Upper lobe of right lung (tissue), 1 donor: ENCODE data around the gene EVX2. TPM values are rescaled to one million over a fixed set of nuclear protein-coding genes. Genes with fewer than 3 reads are reported as not detected.
A peak's percentile ranks its signal among the peaks of the same experiment; 100 is the strongest.

Experiments
- ATAC-seq: fragments of 200-7000 bp; cut with Tn5 transposase; one replicate; pipeline ENCODE4 v1.9.1; 2020; ENCODE audit warnings: mild to moderate bottlenecking, moderate library complexity
- DNase-seq: peaks from one replicate; pipeline ENCODE4 v3.0.0-alpha.2; 2020
- H3K27ac ChIP-seq: fragments of 200-600 bp; one replicate; pipeline ENCODE4 v1.8.0; 2022
- H3K27me3 ChIP-seq: fragments of 200-600 bp; one replicate; pipeline ENCODE4 v1.8.0; 2022; ENCODE audit warnings: mild to moderate bottlenecking
- H3K36me3 ChIP-seq: fragments of 200-600 bp; one replicate; pipeline ENCODE4 v1.8.0; 2022
- H3K4me1 ChIP-seq: fragments of 200-600 bp; one replicate; pipeline ENCODE4 v1.8.0; 2022
- H3K4me3 ChIP-seq: fragments of 200-600 bp; one replicate; pipeline ENCODE4 v1.8.0; 2022; ENCODE audit warnings: mild to moderate bottlenecking
- H3K9me3 ChIP-seq: fragments of 200-600 bp; one replicate; pipeline ENCODE4 v1.8.0; 2022
- intact Hi-C: fragments of 100-400 bp; cut with DNase I; formaldehyde crosslinking; loops from one replicate; pipeline ENCODE4 v1.11.0; 2022
- total RNA-seq: library from RNA; stranded (reverse); fragmentation: NEBNext Ultra II Directional; extraction: Animal tissue kit (Norgen Biotek cat#: 25700); gene quantifications from one replicate; pipeline ENCODE4 v1.2.1, GENCODE V29; 2021
- TF ChIP-seq, protein P1 (sequence below): fragments of 200-600 bp; IDR thresholded peaks from one replicate; pipeline ENCODE4 v1.8.0; 2022; ENCODE audit warnings: antibody characterized with exemption
- donor health status: DM: no; HTN: yes; CAD: no; lungs with severe emphysema.

The EVX2 gene
- total RNA-seq, 1 donor from 2014 or later = not detected

DNA sequence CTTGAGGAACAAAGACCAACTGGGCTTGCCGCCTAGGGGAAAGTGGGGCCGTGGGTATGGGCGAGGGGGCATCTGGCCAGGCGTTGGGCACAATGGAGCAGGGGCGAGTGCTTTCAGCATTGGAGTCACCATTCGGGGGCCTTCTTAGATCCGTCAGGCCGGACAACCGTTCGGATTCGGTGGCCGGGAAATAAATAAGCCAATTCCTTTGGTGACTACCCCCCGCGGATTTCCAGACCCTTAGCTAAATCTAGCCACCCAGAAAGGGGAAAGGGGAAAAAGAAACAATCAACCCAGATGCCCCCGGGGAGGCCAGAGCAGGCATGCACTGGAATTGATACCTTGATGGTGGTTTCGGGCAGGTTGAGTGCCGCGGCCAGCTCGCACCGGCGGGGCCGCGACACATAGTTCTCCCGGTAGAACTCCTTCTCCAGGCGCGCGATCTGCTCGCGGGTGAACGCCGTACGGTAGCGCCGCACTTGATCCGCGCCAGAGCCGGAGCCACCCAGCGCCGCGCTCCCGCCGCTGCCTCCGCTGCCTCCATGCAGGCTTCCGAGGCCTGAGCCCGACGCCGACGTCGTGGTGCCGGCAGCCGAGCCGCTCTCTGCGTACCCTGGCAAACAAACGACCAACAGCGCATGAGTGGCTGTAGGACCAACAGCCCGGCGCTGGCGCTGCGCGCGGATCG, 1.8 kb downstream of the EVX2 start:
- intact Hi-C loops = no loop called here

DNA sequence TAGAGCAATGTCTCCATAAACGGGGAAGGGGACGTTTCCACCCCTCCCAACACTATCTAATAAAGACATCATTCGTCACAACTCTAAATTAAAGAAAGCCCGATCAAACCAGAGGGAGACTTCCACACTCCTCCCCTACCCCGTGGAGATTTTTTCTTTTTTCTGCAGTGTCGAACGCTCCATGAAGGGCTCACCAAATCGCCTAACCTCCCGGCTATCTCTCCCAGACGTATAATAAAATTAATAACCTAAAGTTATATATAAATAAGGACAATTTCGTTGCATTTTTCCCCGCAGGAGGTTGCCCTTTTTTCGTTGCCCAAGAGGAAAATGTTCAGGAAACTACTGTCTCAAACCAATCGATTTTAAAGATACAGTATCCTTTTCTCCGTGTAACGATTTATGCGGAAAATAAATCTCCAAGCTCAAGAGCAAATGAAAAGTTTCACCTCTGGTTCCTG, 2.4 kb downstream of the EVX2 start:
- no peaks in the 10 kb centered on the region for H3K36me3 ChIP-seq
- no peak overlapping the region for H3K27ac ChIP-seq
- DNase-seq = no peak
- ATAC-seq = no peak
- TF ChIP-seq, protein P1, sequence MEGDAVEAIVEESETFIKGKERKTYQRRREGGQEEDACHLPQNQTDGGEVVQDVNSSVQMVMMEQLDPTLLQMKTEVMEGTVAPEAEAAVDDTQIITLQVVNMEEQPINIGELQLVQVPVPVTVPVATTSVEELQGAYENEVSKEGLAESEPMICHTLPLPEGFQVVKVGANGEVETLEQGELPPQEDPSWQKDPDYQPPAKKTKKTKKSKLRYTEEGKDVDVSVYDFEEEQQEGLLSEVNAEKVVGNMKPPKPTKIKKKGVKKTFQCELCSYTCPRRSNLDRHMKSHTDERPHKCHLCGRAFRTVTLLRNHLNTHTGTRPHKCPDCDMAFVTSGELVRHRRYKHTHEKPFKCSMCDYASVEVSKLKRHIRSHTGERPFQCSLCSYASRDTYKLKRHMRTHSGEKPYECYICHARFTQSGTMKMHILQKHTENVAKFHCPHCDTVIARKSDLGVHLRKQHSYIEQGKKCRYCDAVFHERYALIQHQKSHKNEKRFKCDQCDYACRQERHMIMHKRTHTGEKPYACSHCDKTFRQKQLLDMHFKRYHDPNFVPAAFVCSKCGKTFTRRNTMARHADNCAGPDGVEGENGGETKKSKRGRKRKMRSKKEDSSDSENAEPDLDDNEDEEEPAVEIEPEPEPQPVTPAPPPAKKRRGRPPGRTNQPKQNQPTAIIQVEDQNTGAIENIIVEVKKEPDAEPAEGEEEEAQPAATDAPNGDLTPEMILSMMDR = no peak
- H3K27me3 ChIP-seq = peaks cover 97% of the 10 kb centered on the region
- intact Hi-C loops = no loop called here
- H3K4me1 ChIP-seq = no peaks in the 10 kb centered on the region
- no peaks in the 10 kb centered on the region for H3K9me3 ChIP-seq
- no peak overlapping the region for H3K4me3 ChIP-seq

More for the DNA sequence above, 1.8 kb downstream of the EVX2 start:
- H3K27me3 ChIP-seq = peaks cover 97% of the 10 kb centered on the region
- no peak for ATAC-seq
- TF ChIP-seq, protein P1 = no peak
- H3K4me1 ChIP-seq = no peaks in the 10 kb centered on the region
- H3K4me3 ChIP-seq = no peak overlapping the region
- no peaks in the 10 kb centered on the region for H3K9me3 ChIP-seq
- H3K27ac ChIP-seq = no peak overlapping the region
- no peaks in the 10 kb centered on the region for H3K36me3 ChIP-seq
- DNase-seq = no peak

DNA sequence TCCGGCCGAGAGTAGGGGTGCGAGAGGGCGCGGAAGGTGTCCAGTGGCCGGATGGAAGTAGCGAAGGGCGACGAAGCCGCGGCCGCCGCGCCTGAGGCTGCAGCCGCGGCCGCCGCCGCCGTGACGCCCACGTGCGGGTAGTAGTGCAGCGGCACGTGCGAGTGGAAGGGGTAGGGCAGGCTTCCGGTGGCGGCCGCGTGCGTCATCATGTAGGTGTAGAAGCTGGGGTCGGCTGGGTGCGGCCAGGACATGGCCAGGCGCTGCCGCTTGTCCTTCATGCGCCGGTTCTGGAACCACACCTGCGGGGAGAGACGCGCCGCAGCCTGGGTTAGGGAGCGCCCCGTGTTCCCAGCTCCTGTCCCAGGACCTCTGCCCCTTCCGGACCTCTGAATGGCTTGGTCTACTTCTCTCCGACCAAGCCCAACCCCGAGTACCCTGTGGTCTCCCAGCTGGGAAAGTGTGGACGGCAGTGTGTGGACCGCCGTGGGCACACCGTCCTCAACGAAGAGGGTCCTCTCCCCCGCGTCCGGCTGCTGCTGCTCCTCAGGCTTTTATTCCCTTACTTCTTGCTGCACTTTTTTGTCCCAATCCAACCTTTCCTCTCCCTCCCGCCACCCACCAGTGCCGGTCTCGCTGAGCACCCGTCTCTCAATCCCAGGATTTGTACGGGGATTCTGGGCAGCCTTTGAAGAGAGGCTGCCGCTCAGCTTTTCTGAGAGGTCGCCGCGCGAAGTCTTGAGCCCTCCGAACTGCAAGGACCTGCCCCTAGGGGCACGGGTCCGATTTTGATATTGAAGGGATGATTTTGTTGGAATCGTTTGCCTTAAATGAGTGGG, 3.0 kb downstream of the EVX2 start:
- TF ChIP-seq, protein P1 = no peak
- no peak for ATAC-seq
- no peaks in the 10 kb centered on the region for H3K36me3 ChIP-seq
- no peaks in the 10 kb centered on the region for H3K9me3 ChIP-seq
- no peak for DNase-seq
- H3K4me3 ChIP-seq = no peak overlapping the region
- no peaks in the 10 kb centered on the region for H3K4me1 ChIP-seq
- intact Hi-C loops = no loop called here
- no peak overlapping the region for H3K27ac ChIP-seq
- peaks cover 97% of the 10 kb centered on the region for H3K27me3 ChIP-seq

DNA sequence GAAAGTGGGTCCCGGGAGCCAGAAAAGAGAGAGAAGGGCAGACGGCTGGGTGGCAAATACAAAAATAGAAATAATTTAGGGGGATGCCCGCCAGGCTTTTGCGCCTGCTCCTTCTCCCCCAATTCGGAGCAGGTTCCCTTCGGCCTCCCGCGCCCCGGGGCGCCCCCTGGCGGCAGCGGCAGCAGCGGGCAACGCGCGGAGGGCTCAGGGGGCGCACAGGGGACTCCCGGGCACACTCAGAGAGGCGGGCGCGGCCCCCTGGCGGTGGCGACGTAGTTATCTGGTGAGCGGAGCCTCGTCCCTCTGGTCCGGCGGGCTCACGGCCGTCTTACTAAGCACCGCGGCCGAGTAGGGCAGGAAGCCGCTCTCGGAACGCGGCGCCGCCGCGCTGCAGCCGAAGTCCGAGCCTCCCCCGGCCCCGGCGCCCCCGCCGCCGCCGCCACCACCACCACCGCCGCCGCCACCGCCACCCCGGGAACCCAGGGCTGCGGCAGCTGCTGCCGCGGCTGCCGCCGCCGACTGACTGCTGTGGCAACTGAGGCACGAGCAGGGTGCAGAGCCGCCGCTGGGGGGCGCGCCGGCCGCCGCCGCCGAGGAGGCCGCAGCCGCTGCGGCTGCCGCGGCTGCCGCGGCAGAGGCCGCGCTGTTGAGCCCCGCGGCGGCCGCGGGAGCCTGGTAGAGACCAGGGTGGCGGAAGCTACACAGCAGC, 3.8 kb downstream of the EVX2 start:
- ATAC-seq (no peak), DNase-seq (peak; percentile 63)
- no peaks in the 10 kb centered on the region for H3K36me3 ChIP-seq
- intact Hi-C loops = no loop called here
- peaks cover 97% of the 10 kb centered on the region for H3K27me3 ChIP-seq
- H3K9me3 ChIP-seq = no peaks in the 10 kb centered on the region
- H3K4me1 ChIP-seq = no peaks in the 10 kb centered on the region
- TF ChIP-seq, protein P1 = peak; percentile 49
- no peak overlapping the region for H3K27ac ChIP-seq
- no peak overlapping the region for H3K4me3 ChIP-seq

DNA sequence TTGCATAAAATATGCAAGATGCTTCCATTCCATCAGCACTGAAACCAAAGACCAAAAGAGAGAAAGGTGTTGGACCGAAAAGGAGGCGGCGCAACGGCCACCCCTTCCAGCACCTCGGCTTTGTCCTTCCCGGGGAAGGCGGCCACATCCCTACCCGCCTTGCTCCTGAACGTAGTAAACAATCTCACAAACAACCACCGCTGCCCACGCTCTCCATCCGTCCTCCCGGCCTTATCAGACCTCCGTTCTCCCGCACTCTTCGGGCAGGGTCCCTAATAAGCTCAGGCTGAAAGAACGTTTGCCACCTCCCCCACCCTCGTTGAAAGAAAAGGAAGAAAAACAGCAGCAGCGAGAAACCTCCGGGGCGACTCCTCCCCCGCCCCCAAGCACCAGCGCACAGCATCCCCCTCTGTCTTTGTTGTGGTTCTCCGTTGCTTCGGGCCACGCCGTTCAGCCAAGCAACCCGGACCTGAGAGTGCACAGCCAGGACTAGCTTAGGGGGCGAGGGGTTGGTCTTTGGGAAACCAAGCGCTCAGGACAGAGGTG, 4.4 kb downstream of the EVX2 start:
- DNase-seq (no peak), ATAC-seq (no peak)
- peaks cover 97% of the 10 kb centered on the region for H3K27me3 ChIP-seq
- H3K9me3 ChIP-seq = no peaks in the 10 kb centered on the region
- no peak overlapping the region for H3K4me3 ChIP-seq
- no peak overlapping the region for H3K27ac ChIP-seq
- H3K4me1 ChIP-seq = no peaks in the 10 kb centered on the region
- intact Hi-C loops = no loop called here
- H3K36me3 ChIP-seq = no peaks in the 10 kb centered on the region
- TF ChIP-seq, protein P1 = no peak
